Epithelial cell of esophagus (primary cell): ENCODE data around the gene CA9.

Experiments
- DNase-seq: peaks from one replicate; pipeline ENCODE4 v3.0.0; 2010; ENCODE audit warnings: low read depth
- H3K4me3 ChIP-seq: 2 replicates; pipeline ENCODE4 v1.5.1; 2011; ENCODE audit warnings: mild to moderate bottlenecking, low read length, control low read depth
- CTCF ChIP-seq: IDR thresholded peaks from 2 replicates; pipeline ENCODE4 v1.5.1; 2011; ENCODE audit warnings: low read depth, mild to moderate bottlenecking, low read length, control low read depth, inconsistent platforms; ENCODE audit not compliant: insufficient read depth; ENCODE audit errors: missing control alignments

CA9 gene

GRCh38 chr9:35650341-35651158 lies 23.2 kb upstream of the CA9 start, which contains the start of gene SIT1:
Gene SIT1 (minus strand): TSS chr9:35650931. CDS start chr9:35650853, 78 bp downstream.
- no peak for TF ChIP-seq CTCF
- no peak for DNase-seq
- no peak within 1 kb of the TSS for H3K4me3 ChIP-seq

GRCh38 chr9:35651956-35652828 lies 21.5 kb upstream of the CA9 start:
- TF ChIP-seq CTCF: no peak
- H3K4me3 ChIP-seq: no peak overlapping the region
- peak; percentile 88 for DNase-seq

GRCh38 chr9:35652829-35653209 lies 20.9 kb upstream of the CA9 start:
- TF ChIP-seq CTCF: no peak
- no peak for DNase-seq
- H3K4me3 ChIP-seq: no peak overlapping the region

GRCh38 chr9:35653611-35654010 lies 20.1 kb upstream of the CA9 start:
- DNase-seq: no peak
- TF ChIP-seq CTCF: no peak
- H3K4me3 ChIP-seq: no peak overlapping the region

GRCh38 chr9:35656348-35656747 lies 17.4 kb upstream of the CA9 start:
- H3K4me3 ChIP-seq: no peak overlapping the region
- no peak for TF ChIP-seq CTCF
- no peak for DNase-seq

- no peak for TF ChIP-seq CTCF
- peak overlapping the region; percentile 81 for H3K4me3 ChIP-seq
- peak; percentile 27 for DNase-seq
These were observed 16.7 kb upstream of the CA9 start for GRCh38 chr9:35656831-35657545.
